Osteocyte (in vitro differentiated cells): ENCODE data around the gene FRMD8. TPM values are rescaled to one million over a fixed set of nuclear protein-coding genes. Genes with fewer than 3 reads are reported as not detected.

ENCODE experiments used
- DNase-seq: peaks from one replicate; pipeline ENCODE4 v3.0.0; 2021; ENCODE audit warnings: mixed read lengths; ENCODE audit not compliant: unreplicated experiment; ENCODE audit errors: extremely low spot score
- H3K27ac Mint-ChIP-seq: one replicate; pipeline ENCODE4 v1.8.0; 2021; ENCODE audit warnings: mild to moderate bottlenecking, mixed read lengths; ENCODE audit not compliant: unreplicated experiment
- H3K27me3 Mint-ChIP-seq: one replicate; pipeline ENCODE4 v1.8.0; 2021; ENCODE audit warnings: mixed read lengths; ENCODE audit not compliant: unreplicated experiment
- H3K36me3 Mint-ChIP-seq: one replicate; pipeline ENCODE4 v1.8.0; 2021; ENCODE audit warnings: mixed read lengths; ENCODE audit not compliant: unreplicated experiment
- H3K4me1 Mint-ChIP-seq: one replicate; pipeline ENCODE4 v1.8.0; 2021; ENCODE audit warnings: mixed read lengths; ENCODE audit not compliant: unreplicated experiment
- H3K4me3 Mint-ChIP-seq: one replicate; pipeline ENCODE4 v1.8.0; 2021; ENCODE audit warnings: mild to moderate bottlenecking, moderate library complexity, mixed read lengths; ENCODE audit not compliant: unreplicated experiment
- H3K9me3 Mint-ChIP-seq: one replicate; pipeline ENCODE4 v1.8.0; 2021; ENCODE audit warnings: mixed read lengths; ENCODE audit not compliant: unreplicated experiment
- CTCF ChIP-seq: fragments of 200-600 bp; sonication (generic); IDR thresholded peaks from 2 replicates; pipeline ENCODE4 v1.5.0; 2021; ENCODE audit warnings: antibody characterized with exemption, mild to moderate bottlenecking, moderate library complexity
- total RNA-seq: library from RNA; stranded (reverse); gene quantifications from 2 replicates; pipeline ENCODE4 v1.2.1, GENCODE V29; 2021

FRMD8 gene
- total RNA-seq, 1 donor from 2014 or later, result 62.8 TPM

- Mint-ChIP-seq H3K9me3 (no peaks in the 10 kb centered on the region), H3K4me1 (peaks cover 15% of the 10 kb centered on the region), H3K4me3 (no peak overlapping the region), H3K27ac (no peak overlapping the region), H3K36me3 (peaks cover 20% of the 10 kb centered on the region), H3K27me3 (peaks cover 2% of the 10 kb centered on the region)
- TF ChIP-seq CTCF, result peak; percentile 51
- DNase-seq, result no peak
Measured at GRCh38 chr11:65352783-65353182, 33.7 kb upstream of the FRMD8 start.

- Mint-ChIP-seq H3K36me3 (peaks cover 20% of the 10 kb centered on the region), H3K4me1 (peaks cover 15% of the 10 kb centered on the region), H3K27ac (peak overlapping the region; percentile 83), H3K9me3 (no peaks in the 10 kb centered on the region), H3K4me3 (peak overlapping the region; percentile 78), H3K27me3 (peaks cover 7% of the 10 kb centered on the region)
- no peak for DNase-seq
- TF ChIP-seq CTCF, result no peak
Measured at GRCh38 chr11:65353376-65353775, 33.1 kb upstream of the FRMD8 start.

GRCh38 chr11:65353900-65354264 lies 32.6 kb upstream of the FRMD8 start:
- no peaks in the 10 kb centered on the region for H3K9me3 Mint-ChIP-seq
- H3K27me3 Mint-ChIP-seq, result peaks cover 7% of the 10 kb centered on the region
- H3K27ac Mint-ChIP-seq, result peak overlapping the region; percentile 83
- no peak for TF ChIP-seq CTCF
- peaks cover 15% of the 10 kb centered on the region for H3K36me3 Mint-ChIP-seq
- H3K4me1 Mint-ChIP-seq, result peaks cover 15% of the 10 kb centered on the region
- DNase-seq, result no peak
- peak overlapping the region; percentile 78 for H3K4me3 Mint-ChIP-seq

GRCh38 chr11:65354265-65355012 lies 32.0 kb upstream of the FRMD8 start, which contains the start of gene TIGD3:
Gene TIGD3, plus strand, starts transcription at chr11:65354751. Its CDS starts 1,058 bp downstream, at chr11:65355809.
- DNase-seq, result peak; percentile 99
- TF ChIP-seq CTCF, result no peak
- H3K27me3 Mint-ChIP-seq, result peaks cover 7% of the 10 kb centered on the region
- H3K36me3 Mint-ChIP-seq, result peaks cover 11% of the 10 kb centered on the region
- peaks cover 15% of the 10 kb centered on the region for H3K4me1 Mint-ChIP-seq
- H3K4me3 Mint-ChIP-seq, result peak within 1 kb of the TSS; percentile 78
- H3K9me3 Mint-ChIP-seq, result no peaks in the 10 kb centered on the region
- peak within 1 kb of the TSS; percentile 83 for H3K27ac Mint-ChIP-seq

GRCh38 chr11:65355013-65355775 lies 31.2 kb upstream of the FRMD8 start:
- peaks cover 11% of the 10 kb centered on the region for H3K36me3 Mint-ChIP-seq
- no peak for DNase-seq

More at GRCh38 chr11:65355013-65355775, 31.2 kb upstream of the FRMD8 start:
- Mint-ChIP-seq H3K4me1 (peaks cover 15% of the 10 kb centered on the region), H3K27me3 (peaks cover 7% of the 10 kb centered on the region), H3K27ac (no peak overlapping the region), H3K9me3 (no peaks in the 10 kb centered on the region), H3K4me3 (peak overlapping the region; percentile 73)
- TF ChIP-seq CTCF, result no peak
